IPS-18c (cell line): Measurements from ENCODE around the gene MOCS1.
"Not testable (repeated sequence)": the region's sequence is repeated elsewhere in the genome, so short reads cannot be mapped to it uniquely, and the experiment has no call there.

Source experiments
- H3K4me3 ChIP-seq: 2 replicates; pipeline ENCODE4 v1.7.0; 2013; ENCODE audit warnings: low read depth, mild to moderate bottlenecking, low read length, moderate library complexity; ENCODE audit not compliant: insufficient read depth
- H3K9me3 ChIP-seq: one replicate; pipeline ENCODE4 v1.6.1; 2013; ENCODE audit warnings: mild to moderate bottlenecking, low read length, moderate library complexity; ENCODE audit not compliant: control insufficient read depth, insufficient read depth

The MOCS1 gene

DNA sequence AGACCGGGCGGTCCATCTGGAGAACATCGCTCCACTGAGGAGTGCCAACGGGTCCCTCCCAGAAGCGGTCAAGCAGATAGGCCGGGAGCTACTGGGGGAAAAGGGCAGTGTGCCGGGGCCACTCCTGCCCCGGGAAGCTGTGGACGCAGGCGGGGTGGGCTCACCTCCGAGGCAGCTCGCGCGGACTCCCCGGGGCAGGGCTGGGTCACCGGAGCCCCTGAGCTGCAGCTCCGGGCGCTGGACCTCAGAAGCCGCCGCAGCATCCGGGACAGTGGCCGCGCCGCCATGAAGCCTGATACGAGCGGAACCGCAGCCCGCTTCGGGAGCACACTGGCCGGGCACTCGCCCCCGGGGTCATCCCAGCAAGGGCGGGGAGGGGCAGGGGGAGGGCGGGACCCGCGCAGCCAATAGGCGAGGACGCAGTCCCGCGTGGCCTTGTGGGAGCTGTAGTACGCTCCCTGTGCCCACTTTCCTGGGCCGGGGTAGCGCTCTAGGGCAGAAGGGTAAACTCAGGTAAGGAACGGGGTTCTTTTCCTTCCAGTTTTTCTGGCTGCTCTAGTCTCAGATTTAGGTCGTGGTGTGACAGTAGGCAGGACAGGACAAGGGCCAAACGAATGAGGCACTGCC, at the start of gene MOCS1:
Gene MOCS1 (minus strand): TSS at position 332 of the 627 bp plus-strand sequence. CDS start 45 bp downstream, at position 287.
- H3K9me3 ChIP-seq: no peaks in the 10 kb centered on the region
- H3K4me3 ChIP-seq: peak within 1 kb of the TSS; percentile 91

DNA sequence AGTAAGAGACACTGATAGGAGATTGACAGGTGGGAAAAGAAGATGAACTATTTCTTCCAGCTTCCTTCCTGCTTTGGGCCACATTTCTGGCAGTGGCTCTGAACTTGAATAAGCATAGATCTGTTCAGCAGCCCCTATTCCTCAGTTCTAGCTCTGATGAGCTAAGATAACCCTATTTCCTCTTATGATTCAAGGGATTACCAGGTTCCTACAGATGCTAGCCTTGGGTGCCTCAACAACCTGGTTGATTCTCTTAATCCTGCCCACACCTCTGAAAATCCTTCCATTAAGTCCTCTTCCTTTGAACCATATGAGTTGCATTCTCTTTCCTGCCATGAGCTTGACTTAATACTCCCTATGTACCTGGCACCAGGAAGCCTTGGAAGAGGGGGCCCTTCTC, 49.8 kb upstream of the MOCS1 start:
- Histone ChIP-seq H3K9me3 (no peaks in the 10 kb centered on the region), H3K4me3 (no peak overlapping the region)

- no peak overlapping the region for H3K4me3 ChIP-seq
- no peaks in the 10 kb centered on the region for H3K9me3 ChIP-seq
These were observed 48.9 kb upstream of the MOCS1 start for GRCh38 chr6:39983193-39983592.

GRCh38 chr6:39982720-39983119, 48.5 kb upstream of the MOCS1 start:
- Histone ChIP-seq H3K4me3 (no peak overlapping the region), H3K9me3 (no peaks in the 10 kb centered on the region)

DNA sequence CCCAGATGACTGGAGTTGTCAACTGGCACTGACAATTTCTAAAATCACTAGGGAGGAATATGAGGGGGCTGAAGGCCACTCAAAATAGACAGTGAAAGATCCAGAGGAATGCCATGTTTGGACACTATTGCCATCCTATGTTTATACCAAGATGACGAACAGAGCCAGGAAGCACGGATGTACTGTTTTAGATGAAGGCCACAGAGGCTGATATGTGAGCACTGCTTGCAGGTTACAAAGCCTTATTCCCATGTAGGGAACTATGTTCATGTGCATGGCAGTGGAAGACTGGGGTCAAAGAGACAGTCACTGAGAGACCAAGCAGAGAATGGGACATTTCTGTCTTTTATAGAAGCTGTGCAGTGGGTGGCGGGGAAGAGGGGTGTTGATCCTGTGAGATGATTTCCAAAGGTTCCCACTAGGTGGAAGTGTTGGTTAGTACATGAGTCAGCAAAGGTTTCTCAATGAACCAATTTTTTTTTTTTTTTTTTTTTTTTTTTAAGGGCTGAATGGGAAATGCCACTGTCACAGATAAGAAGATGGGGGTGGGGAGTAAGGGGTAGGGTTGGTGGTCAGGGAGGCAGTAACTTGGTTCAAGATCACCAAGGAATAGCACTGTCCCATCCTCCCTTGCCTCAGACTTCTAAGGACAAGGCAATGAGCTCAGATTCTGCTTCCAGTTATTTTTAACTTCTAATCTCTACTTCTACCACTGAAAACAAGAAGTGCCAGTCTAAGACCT, 46.7 kb upstream of the MOCS1 start:
- Histone ChIP-seq H3K4me3 (no peak overlapping the region), H3K9me3 (no peaks in the 10 kb centered on the region)

GRCh38 chr6:39979461-39980328, 45.4 kb upstream of the MOCS1 start:
- no peak overlapping the region for H3K4me3 ChIP-seq
- H3K9me3 ChIP-seq: no peaks in the 10 kb centered on the region

DNA sequence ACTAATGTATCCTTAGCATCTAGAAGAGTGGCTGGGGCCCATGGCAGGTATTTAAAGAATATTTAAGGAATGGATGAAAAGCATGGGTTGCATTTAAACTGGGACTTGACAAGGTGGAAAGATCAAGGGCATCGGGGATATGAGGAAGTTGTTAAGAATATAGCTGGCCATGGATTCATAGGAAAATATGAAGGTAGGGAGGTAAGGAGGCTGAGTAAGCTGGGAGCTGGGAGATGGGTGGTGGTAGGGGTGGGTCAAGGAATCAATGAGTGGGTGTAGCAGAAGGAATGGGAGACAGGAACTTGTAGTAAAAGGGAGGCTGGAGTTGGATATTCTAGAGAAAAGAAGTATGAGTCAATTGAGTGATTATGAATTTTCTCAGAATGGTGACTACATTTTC, 44.0 kb upstream of the MOCS1 start:
- no peaks in the 10 kb centered on the region for H3K9me3 ChIP-seq
- H3K4me3 ChIP-seq: no peak overlapping the region

DNA sequence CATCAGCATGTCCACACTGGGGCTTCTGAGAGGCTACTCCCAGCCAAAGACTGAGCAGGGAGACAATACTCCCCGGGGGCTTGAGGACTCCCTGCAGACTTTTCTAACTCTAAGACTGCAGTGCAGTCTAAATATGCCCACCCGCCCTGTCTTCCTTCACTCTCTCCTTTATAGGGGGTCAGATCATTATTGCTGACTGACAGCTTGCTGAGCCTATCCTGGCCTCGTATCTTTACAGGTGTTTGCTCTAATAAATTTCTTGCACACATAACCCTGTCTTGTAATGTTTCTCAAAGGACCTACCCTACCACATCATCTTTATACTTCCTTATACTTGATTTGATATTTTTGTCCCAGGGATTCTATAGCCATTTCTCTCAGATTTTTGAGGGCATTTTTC, 39.4 kb upstream of the MOCS1 start:
- H3K9me3 ChIP-seq: no peaks in the 10 kb centered on the region
- no peak overlapping the region for H3K4me3 ChIP-seq

GRCh38 chr6:39972717-39973116, 38.5 kb upstream of the MOCS1 start:
- not testable (repeated sequence) for H3K4me3 ChIP-seq, H3K9me3 ChIP-seq

DNA sequence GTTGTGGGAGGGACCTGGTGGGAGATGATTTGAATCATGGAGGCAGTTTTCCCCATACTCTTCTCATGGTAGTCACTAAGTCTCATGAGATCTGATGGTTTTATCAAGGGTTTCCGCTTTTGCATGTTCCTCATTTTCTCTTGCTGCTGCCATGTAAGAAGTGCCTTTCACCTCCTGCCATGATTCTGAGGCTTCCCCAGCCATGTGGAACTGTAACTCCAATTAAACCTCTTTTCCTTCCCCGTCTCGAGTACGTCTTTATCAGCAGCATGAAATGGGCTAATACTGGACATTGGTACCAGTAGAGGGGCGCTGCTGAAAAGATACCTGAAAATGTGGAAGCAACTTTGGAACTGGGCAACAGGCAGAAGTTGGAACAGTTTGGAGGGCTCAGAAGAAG, 36.9 kb upstream of the MOCS1 start:
- H3K4me3 ChIP-seq, H3K9me3 ChIP-seq: not testable (repeated sequence)

- no peak overlapping the region for H3K4me3 ChIP-seq
These were observed 31.5 kb upstream of the MOCS1 start for GRCh38 chr6:39965751-39966150.

GRCh38 chr6:39964530-39964929, 30.3 kb upstream of the MOCS1 start:
- H3K9me3 ChIP-seq: no peaks in the 10 kb centered on the region
- no peak overlapping the region for H3K4me3 ChIP-seq

More at GRCh38 chr6:39965751-39966150, 31.5 kb upstream of the MOCS1 start:
- H3K9me3 ChIP-seq: no peaks in the 10 kb centered on the region

DNA sequence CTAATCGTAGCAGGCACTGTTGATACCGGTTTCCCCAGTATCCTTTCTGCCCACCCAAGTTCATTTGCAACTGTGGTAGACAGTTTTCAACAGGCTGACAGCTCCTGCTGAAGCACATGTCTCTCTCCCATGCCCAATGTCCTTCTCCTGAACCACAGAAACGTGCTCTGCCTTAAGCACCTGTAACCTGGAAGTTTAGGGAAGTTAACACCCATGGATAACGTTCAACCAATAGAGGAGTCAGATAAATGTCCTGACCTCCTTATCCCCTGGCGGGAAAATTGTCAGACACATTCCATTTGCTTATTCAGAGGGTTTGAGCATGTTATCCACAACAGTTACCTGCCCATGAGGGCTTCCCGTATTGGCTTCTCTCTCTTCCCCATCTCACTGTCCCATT, 29.8 kb upstream of the MOCS1 start:
- Histone ChIP-seq H3K9me3 (no peaks in the 10 kb centered on the region), H3K4me3 (no peak overlapping the region)

DNA sequence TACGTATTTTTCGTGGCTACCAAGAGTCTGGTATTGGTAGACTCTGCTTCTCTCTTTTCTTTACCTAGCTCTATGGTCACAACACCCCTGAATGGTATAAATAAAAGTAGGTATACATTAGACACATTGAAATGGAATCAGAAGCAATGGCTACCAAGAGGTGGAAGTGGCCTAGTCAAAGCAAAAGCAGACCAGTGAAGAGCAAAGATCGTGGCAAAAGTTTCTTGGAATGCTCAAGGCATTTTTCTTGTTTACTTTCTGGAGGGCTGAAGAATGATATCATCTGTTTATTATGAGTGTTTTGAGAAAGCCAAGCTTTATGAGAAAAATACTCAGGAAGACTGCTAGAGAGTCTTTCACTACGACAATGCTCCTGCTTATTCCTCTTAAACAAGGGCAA, 28.6 kb upstream of the MOCS1 start:
- Histone ChIP-seq H3K9me3 (no peaks in the 10 kb centered on the region), H3K4me3 (no peak overlapping the region)

GRCh38 chr6:39961178-39961577, 26.9 kb upstream of the MOCS1 start:
- Histone ChIP-seq H3K9me3 (no peaks in the 10 kb centered on the region), H3K4me3 (no peak overlapping the region)

DNA sequence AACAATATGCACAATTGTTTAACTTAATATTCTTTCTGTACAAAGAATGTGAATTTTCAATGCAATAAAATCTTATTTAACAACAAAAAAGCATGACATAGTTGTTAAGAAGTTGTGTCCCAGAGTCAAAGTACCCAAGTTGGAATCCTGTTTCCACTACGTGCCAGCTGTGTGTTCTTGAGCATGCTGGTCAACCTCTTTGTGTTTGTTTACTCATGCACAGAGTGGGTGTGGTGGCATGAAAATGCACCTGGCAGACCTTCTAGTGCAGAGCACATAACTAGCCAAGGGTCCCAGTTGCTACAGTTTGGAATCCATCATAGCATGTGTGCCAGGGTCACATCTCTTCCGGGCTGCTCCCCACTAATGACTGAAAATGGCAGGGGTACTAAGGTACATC, 24.7 kb upstream of the MOCS1 start:
- Histone ChIP-seq H3K4me3 (no peak overlapping the region), H3K9me3 (no peaks in the 10 kb centered on the region)

- Histone ChIP-seq H3K9me3 (no peaks in the 10 kb centered on the region), H3K4me3 (no peak overlapping the region)
These were observed 22.7 kb upstream of the MOCS1 start for GRCh38 chr6:39956936-39957335.

- H3K4me3 ChIP-seq: no peak overlapping the region
- no peaks in the 10 kb centered on the region for H3K9me3 ChIP-seq
These were observed 18.9 kb upstream of the MOCS1 start for GRCh38 chr6:39953076-39953618.
